Testis (tissue), 3 donors: ENCODE data around the gene TAF11. TPM values are rescaled to one million over a fixed set of nuclear protein-coding genes. Genes with fewer than 3 reads are reported as not detected.

Source experiments
- DNase-seq: peaks from one replicate; pipeline ENCODE4 v3.0.0-alpha.2; 2019
- H3K27ac ChIP-seq, 2 donors: fragments of 200-600 bp; sonication (generic); one replicate each; pipeline ENCODE4 v1.5.1; 2019
- H3K27me3 ChIP-seq: fragments of 200-600 bp; sonication (generic); one replicate; pipeline ENCODE4 v1.5.1; 2019
- H3K36me3 ChIP-seq: fragments of 200-600 bp; sonication (generic); one replicate; pipeline ENCODE4 v1.5.1; 2017; ENCODE audit warnings: low read depth; ENCODE audit errors: missing control alignments
- H3K4me1 ChIP-seq: fragments of 200-600 bp; sonication (generic); one replicate; pipeline ENCODE4 v1.5.1; 2019
- H3K4me3 ChIP-seq, 2 donors: fragments of 200-600 bp; sonication (generic); one replicate each; pipeline ENCODE4 v1.5.1; 2017 to 2019
- H3K9me3 ChIP-seq: fragments of 200-600 bp; sonication (generic); one replicate; pipeline ENCODE4 v1.5.1; 2017
- CTCF ChIP-seq, 3 experiments: fragments of 450-650 bp in 2 of 3; fragments of 200-600 bp in 1 of 3; sonication (generic) in 1 of 3; IDR thresholded peaks; one replicate each; pipeline ENCODE4 v1.5.1; 2016 to 2019; ENCODE audit warnings: antibody characterized with exemption in 3 of 3, mild to moderate bottlenecking in 2 of 3, moderate library complexity in 1 of 3
- POLR2A ChIP-seq: fragments of 450-650 bp; IDR thresholded peaks from one replicate; pipeline ENCODE4 v1.6.1; 2017; ENCODE audit warnings: antibody characterized with exemption, mild to moderate bottlenecking, moderate library complexity
- WGBS, 2 donors: methylation state at CpG; one replicate each; pipeline ENCODE4 v1.1.5; 2018; 5-methylcytosine and 5-hydroxymethylcytosine counted together
- intact Hi-C: fragments of 100-400 bp; cut with DNase I; formaldehyde crosslinking; loops from one replicate; pipeline ENCODE4 v1.15.1; 2023; ENCODE audit warnings: low total_unique reads
- polyA plus RNA-seq: library from polyadenylated mRNA; stranded (reverse); fragments of 350-450 nt; fragmentation: Illumina TruSeq; extraction: RNeasy Lipid Tissue Mini Kit (QIAGEN cat#74804); gene quantifications from one replicate; pipeline ENCODE4 v1.2.3, GENCODE V29; 2014; ENCODE audit warnings: low read depth, low replicate concordance; ENCODE audit not compliant: insufficient read depth
- total RNA-seq, 2 donors: library from RNA; depleted of rRNA; stranded (reverse); fragments of >200 nt; gene quantifications; one replicate each; pipeline ENCODE4 v1.2.3, GENCODE V29; 2016

TAF11 gene
- total and polyA plus RNA-seq, 3 donors from 2014 or later, result 52.2 to 69.7 (median 65.9) TPM

- 76% methylated on average over 4 of the region's 4 CpGs for WGBS, 2 donors
- TF ChIP-seq CTCF (IDR thresholded peaks at IDR 0.05) (no peak), POLR2A (no peak)
- H3K27me3 ChIP-seq, result no peaks in the 10 kb centered on the region
- H3K9me3 ChIP-seq, result no peaks in the 10 kb centered on the region
- DNase-seq, result no peak
- no peak overlapping the region for H3K4me3 ChIP-seq
- no peaks in the 10 kb centered on the region for H3K36me3 ChIP-seq
- peaks cover 32% of the 10 kb centered on the region for H3K4me1 ChIP-seq
- peak overlapping the region; percentile 56 to 78 for H3K27ac ChIP-seq
- intact Hi-C loops, result no loop called here
These were observed 41.6 kb upstream of the TAF11 start for GRCh38 chr6:34929241-34929978.

- no peaks in the 10 kb centered on the region for H3K36me3 ChIP-seq
- intact Hi-C loops, result no loop called here
- TF ChIP-seq POLR2A (no peak), CTCF (IDR thresholded peaks at IDR 0.05) (no peak)
- WGBS, 2 donors, result 79 to 88% methylated on average over 1 of the region's 1 CpG
- peaks cover 29% of the 10 kb centered on the region for H3K4me1 ChIP-seq
- no peaks in the 10 kb centered on the region for H3K9me3 ChIP-seq
- DNase-seq, result no peak
- H3K4me3 ChIP-seq, result no peak overlapping the region
- peak overlapping the region; percentile 11 to 55 for H3K27ac ChIP-seq
- H3K27me3 ChIP-seq, result no peaks in the 10 kb centered on the region
These were observed 40.9 kb upstream of the TAF11 start for GRCh38 chr6:34928695-34929094.

GRCh38 chr6:34928220-34928619, 40.4 kb upstream of the TAF11 start:
- TF ChIP-seq POLR2A (no peak), CTCF (IDR thresholded peaks at IDR 0.05) (no peak)
- WGBS, 2 donors, result 61 to 72% methylated on average over 3 of the region's 3 CpGs
- H3K36me3 ChIP-seq, result no peaks in the 10 kb centered on the region
- H3K27me3 ChIP-seq, result no peaks in the 10 kb centered on the region
- H3K4me1 ChIP-seq, result peaks cover 29% of the 10 kb centered on the region
- no peak overlapping the region for H3K4me3 ChIP-seq
- no peaks in the 10 kb centered on the region for H3K9me3 ChIP-seq
- peak overlapping the region; percentile 11 to 55 for H3K27ac ChIP-seq
- no peak for DNase-seq
- intact Hi-C loops, result no loop called here

GRCh38 chr6:34926655-34927054, 38.8 kb upstream of the TAF11 start:
- H3K27ac ChIP-seq, result no peak overlapping the region
- no peak for DNase-seq
- TF ChIP-seq CTCF (IDR thresholded peaks at IDR 0.05), result no peak
- no peak for TF ChIP-seq POLR2A
- no peaks in the 10 kb centered on the region for H3K36me3 ChIP-seq
- no peaks in the 10 kb centered on the region for H3K27me3 ChIP-seq
- intact Hi-C loops, result no loop called here
- peaks cover 32% of the 10 kb centered on the region for H3K4me1 ChIP-seq
- H3K4me3 ChIP-seq, result no peak overlapping the region
- no peaks in the 10 kb centered on the region for H3K9me3 ChIP-seq
